ENCODE results near the gene SLC38A8.

DNA sequence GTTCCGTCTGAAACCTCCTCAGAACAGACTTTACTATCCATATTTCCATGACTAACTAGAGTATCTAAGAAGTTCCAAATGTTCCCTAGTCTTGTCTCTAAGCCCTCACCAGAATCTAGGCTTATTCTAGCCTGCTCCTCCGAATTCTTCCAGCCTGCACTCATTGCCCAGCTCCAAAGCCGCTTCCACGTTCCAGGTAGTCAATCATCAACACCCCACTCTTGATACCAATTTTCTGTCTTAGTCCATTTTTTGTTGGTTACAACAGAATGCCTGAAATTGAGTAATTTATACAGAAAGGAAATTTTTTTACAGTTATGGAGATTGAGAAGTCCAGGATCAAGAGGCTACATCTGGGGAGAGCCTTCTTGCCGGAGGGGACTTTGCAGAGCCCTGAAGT lies 21.1 kb downstream of the SLC38A8 start:
- TF ChIP-seq POLR2A (IDR thresholded peaks at IDR 0.05) (no peak), CTCF (IDR thresholded peaks at IDR 0.05) (no peak), POLR2AphosphoS5 (IDR thresholded peaks at IDR 0.05) (no peak), EP300 (IDR thresholded peaks at IDR 0.05) (no peak)
